Measurements from ENCODE around the gene SENP6.

SENP6 gene

DNA sequence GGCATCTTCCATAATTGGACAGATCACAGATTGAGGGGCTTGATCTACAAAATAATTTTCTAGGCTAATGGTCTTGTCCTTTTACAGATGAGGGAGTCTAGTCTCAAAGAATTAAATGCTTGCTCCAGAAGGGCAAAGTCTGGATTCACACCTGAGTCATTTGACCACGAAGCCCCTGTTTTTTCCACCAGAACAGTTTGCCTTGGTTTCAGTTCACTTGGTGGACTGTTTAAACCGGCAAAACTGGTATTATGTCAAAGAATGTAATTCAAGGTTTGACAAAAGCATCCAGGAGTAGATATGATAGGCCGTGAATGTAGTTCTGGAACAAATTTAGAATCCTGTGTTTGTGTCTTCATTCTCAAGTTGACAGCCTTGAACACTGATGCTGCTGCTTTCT is 150.7 kb downstream of the SENP6 start:
- Histone ChIP-seq H3K27ac (no peak overlapping the region), H3K27me3 (ENCODE audit: control insufficient read depth, insufficient read depth, low read length) (no peaks in the 10 kb centered on the region), H3K9me3 (ENCODE audit: control insufficient read depth, low read length) (no peaks in the 10 kb centered on the region), H3K4me3 (ENCODE audit: low read depth, low read length) (no peak overlapping the region), H2AFZ (no peak overlapping the region), H3K4me2 (ENCODE audit: low read length) (no peak overlapping the region), H3K4me1 (peaks cover 2% of the 10 kb centered on the region), H3K79me2 (peaks cover 25% of the 10 kb centered on the region), H3K9ac (no peak overlapping the region), H3K36me3 (ENCODE audit: control insufficient read depth, insufficient read depth, low read length) (no peaks in the 10 kb centered on the region)
- TF ChIP-seq, protein P1, sequence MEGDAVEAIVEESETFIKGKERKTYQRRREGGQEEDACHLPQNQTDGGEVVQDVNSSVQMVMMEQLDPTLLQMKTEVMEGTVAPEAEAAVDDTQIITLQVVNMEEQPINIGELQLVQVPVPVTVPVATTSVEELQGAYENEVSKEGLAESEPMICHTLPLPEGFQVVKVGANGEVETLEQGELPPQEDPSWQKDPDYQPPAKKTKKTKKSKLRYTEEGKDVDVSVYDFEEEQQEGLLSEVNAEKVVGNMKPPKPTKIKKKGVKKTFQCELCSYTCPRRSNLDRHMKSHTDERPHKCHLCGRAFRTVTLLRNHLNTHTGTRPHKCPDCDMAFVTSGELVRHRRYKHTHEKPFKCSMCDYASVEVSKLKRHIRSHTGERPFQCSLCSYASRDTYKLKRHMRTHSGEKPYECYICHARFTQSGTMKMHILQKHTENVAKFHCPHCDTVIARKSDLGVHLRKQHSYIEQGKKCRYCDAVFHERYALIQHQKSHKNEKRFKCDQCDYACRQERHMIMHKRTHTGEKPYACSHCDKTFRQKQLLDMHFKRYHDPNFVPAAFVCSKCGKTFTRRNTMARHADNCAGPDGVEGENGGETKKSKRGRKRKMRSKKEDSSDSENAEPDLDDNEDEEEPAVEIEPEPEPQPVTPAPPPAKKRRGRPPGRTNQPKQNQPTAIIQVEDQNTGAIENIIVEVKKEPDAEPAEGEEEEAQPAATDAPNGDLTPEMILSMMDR (IDR thresholded peaks at IDR 0.05) = no peak

- no peak overlapping the region for H3K9ac ChIP-seq
- peaks cover 25% of the 10 kb centered on the region for H3K79me2 ChIP-seq
- no peak overlapping the region for H3K27ac ChIP-seq
- no peaks in the 10 kb centered on the region for H3K27me3 ChIP-seq (ENCODE audit: control insufficient read depth, insufficient read depth, low read length)
- H3K9me3 ChIP-seq (ENCODE audit: control insufficient read depth, low read length) = no peaks in the 10 kb centered on the region
- no peak overlapping the region for H3K4me3 ChIP-seq (ENCODE audit: low read depth, low read length)
- no peak overlapping the region for H3K4me2 ChIP-seq (ENCODE audit: low read length)
- no peaks in the 10 kb centered on the region for H3K36me3 ChIP-seq (ENCODE audit: control insufficient read depth, insufficient read depth, low read length)
- TF ChIP-seq, protein P1 (IDR thresholded peaks at IDR 0.05) = no peak
- no peaks in the 10 kb centered on the region for H3K4me1 ChIP-seq
- no peak overlapping the region for H2AFZ ChIP-seq
Measured at GRCh38 chr6:75755704-75756103, 154.0 kb downstream of the SENP6 start.

- Histone ChIP-seq H3K27ac (no peak overlapping the region), H3K79me2 (peaks cover 19% of the 10 kb centered on the region), H3K27me3 (ENCODE audit: control insufficient read depth, insufficient read depth, low read length) (no peaks in the 10 kb centered on the region), H3K4me3 (ENCODE audit: low read depth, low read length) (no peak overlapping the region), H3K4me2 (ENCODE audit: low read length) (no peak overlapping the region), H3K9me3 (ENCODE audit: control insufficient read depth, low read length) (no peaks in the 10 kb centered on the region), H3K9ac (no peak overlapping the region), H3K36me3 (ENCODE audit: control insufficient read depth, insufficient read depth, low read length) (no peaks in the 10 kb centered on the region), H2AFZ (no peak overlapping the region), H3K4me1 (no peaks in the 10 kb centered on the region)
- TF ChIP-seq, protein P1 (IDR thresholded peaks at IDR 0.05) = no peak
Measured at GRCh38 chr6:75757295-75757694, 155.6 kb downstream of the SENP6 start.

- Histone ChIP-seq H3K4me2 (ENCODE audit: low read length) (no peak overlapping the region), H3K4me3 (ENCODE audit: low read depth, low read length) (no peak overlapping the region), H3K27me3 (ENCODE audit: control insufficient read depth, insufficient read depth, low read length) (no peaks in the 10 kb centered on the region), H3K27ac (no peak overlapping the region), H3K36me3 (ENCODE audit: control insufficient read depth, insufficient read depth, low read length) (no peaks in the 10 kb centered on the region), H2AFZ (no peak overlapping the region), H3K9me3 (ENCODE audit: control insufficient read depth, low read length) (no peaks in the 10 kb centered on the region), H3K4me1 (no peaks in the 10 kb centered on the region), H3K9ac (no peak overlapping the region), H3K79me2 (peaks cover 19% of the 10 kb centered on the region)
- TF ChIP-seq, protein P1 (IDR thresholded peaks at IDR 0.05) = no peak
Measured at GRCh38 chr6:75758061-75758460, 156.4 kb downstream of the SENP6 start.

DNA sequence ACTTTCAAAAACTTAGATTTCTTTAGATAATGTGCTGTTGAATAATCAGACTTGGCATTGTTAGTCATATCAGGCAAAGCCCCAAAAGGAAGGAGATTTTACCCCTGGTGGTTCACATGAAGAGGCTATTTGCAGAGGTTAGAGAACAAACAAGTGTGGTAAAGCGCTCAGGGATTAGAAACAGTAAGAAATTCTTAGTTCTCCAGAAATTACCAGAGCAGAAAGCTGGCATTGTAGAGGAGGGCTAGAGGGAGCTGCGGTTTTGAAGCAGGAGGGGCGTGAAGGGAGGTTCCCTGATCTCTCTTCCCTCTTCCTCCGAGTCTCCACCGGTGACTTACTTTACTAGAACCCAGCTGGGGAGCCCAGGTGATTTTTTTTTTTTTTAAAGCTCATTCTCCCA is 157.5 kb downstream of the SENP6 start:
- Histone ChIP-seq H3K79me2 (peaks cover 15% of the 10 kb centered on the region), H3K9me3 (ENCODE audit: control insufficient read depth, low read length) (no peaks in the 10 kb centered on the region), H3K27me3 (ENCODE audit: control insufficient read depth, insufficient read depth, low read length) (no peaks in the 10 kb centered on the region), H3K27ac (no peak overlapping the region), H3K36me3 (ENCODE audit: control insufficient read depth, insufficient read depth, low read length) (no peaks in the 10 kb centered on the region), H3K9ac (no peak overlapping the region), H3K4me1 (no peaks in the 10 kb centered on the region), H3K4me2 (ENCODE audit: low read length) (no peak overlapping the region), H3K4me3 (ENCODE audit: low read depth, low read length) (no peak overlapping the region), H2AFZ (no peak overlapping the region)
- TF ChIP-seq, protein P1 (IDR thresholded peaks at IDR 0.05) = no peak

Data from parathyroid adenoma (tissue), 2 donors.